K562 (cell line): ENCODE results near the gene SH3YL1. TPM values are rescaled to one million over a fixed set of nuclear protein-coding genes. Genes with fewer than 3 reads are reported as not detected.

Experiments
- ARID1B ChIP-seq: fragments of 450-650 bp; IDR thresholded peaks from 2 replicates; pipeline ENCODE4 v1.6.1; 2016; ENCODE audit warnings: antibody characterized with exemption, mild to moderate bottlenecking, inconsistent platforms
- E2F3 ChIP-seq: fragments of 250-450 bp; sonication (Bioruptor Pico); IDR thresholded peaks from 2 replicates; pipeline ENCODE4 v1.4.0; 2020; ENCODE audit warnings: mild to moderate bottlenecking
- HDAC1 ChIP-seq, 2 experiments: fragments of 450-650 bp; IDR thresholded peaks; 2 replicates each; pipeline ENCODE4 v1.6.1; 2016 to 2017; ENCODE audit warnings: inconsistent platforms in 1 of 2, mild to moderate bottlenecking in 1 of 2, moderate library complexity in 1 of 2
- HMGN3 ChIP-seq: IDR thresholded peaks from 2 replicates; pipeline ENCODE4 v1.6.1; 2011; ENCODE audit warnings: borderline replicate concordance, low read depth, mild to moderate bottlenecking, mixed read lengths, low read length; ENCODE audit not compliant: insufficient read length; ENCODE audit errors: extremely low read depth
- HNRNPK ChIP-seq: fragments of 200-400 bp; formaldehyde crosslinking; IDR thresholded peaks from one replicate; pipeline ENCODE4 v1.6.1; 2018; ENCODE audit warnings: mild to moderate bottlenecking, low read depth, low read length; ENCODE audit not compliant: poor library complexity, severe bottlenecking
- MAZ ChIP-seq, 2 experiments: fragments of 450-650 bp in 1 of 2; sonication (generic) in 1 of 2; formaldehyde crosslinking; IDR thresholded peaks in 1 of 2; conservative IDR thresholded peaks in 1 of 2; 2 replicates each; pipeline versions ENCODE4 v1.4.0 to v1.5.0; 2020; ENCODE audit warnings: mild to moderate bottlenecking in 1 of 2, missing genetic modification reagents in 1 of 2
- MLLT1 ChIP-seq, 2 experiments: fragments of 450-650 bp; IDR thresholded peaks; 2 replicates each; pipeline ENCODE4 v1.6.1; 2016
- NFIC ChIP-seq: fragments of 450-650 bp; IDR thresholded peaks from 2 replicates; pipeline ENCODE4 v1.6.1; 2017; ENCODE audit warnings: mild to moderate bottlenecking, inconsistent platforms
- NFRKB ChIP-seq: fragments of 450-650 bp; IDR thresholded peaks from 2 replicates; pipeline ENCODE4 v1.6.1; 2016; ENCODE audit warnings: low read depth
- NR4A1 ChIP-seq, 2 experiments: fragments of 250-450 bp in 1 of 2; fragments of 450-650 bp in 1 of 2; sonication (Bioruptor Pico) in 1 of 2; IDR thresholded peaks; 2 replicates each; pipeline versions ENCODE4 v1.4.0 to v1.6.1; 2016 to 2020; ENCODE audit warnings: mild to moderate bottlenecking in 2 of 2, missing compliant biosample characterization in 1 of 2, missing genetic modification characterization in 1 of 2, moderate library complexity in 1 of 2
- PML ChIP-seq: IDR thresholded peaks from 2 replicates; pipeline ENCODE4 v1.6.1; 2012; ENCODE audit warnings: low read length, inconsistent platforms
- RBBP5 ChIP-seq: fragments of 200-600 bp; sonication (generic); IDR thresholded peaks from 2 replicates; pipeline ENCODE4 v1.6.1; 2012; ENCODE audit warnings: borderline replicate concordance, mild to moderate bottlenecking, low read length, control low read depth, inconsistent platforms; ENCODE audit not compliant: insufficient read depth, poor library complexity, severe bottlenecking
- REST ChIP-seq, 2 experiments: fragments of 450-650 bp; formaldehyde crosslinking in 1 of 2; IDR thresholded peaks; 2 replicates each; pipeline versions ENCODE4 v1.4.0 to v1.6.1; 2014 to 2020; ENCODE audit warnings: mild to moderate bottlenecking in 2 of 2, borderline replicate concordance in 1 of 2, low read depth in 1 of 2
- RFX1 ChIP-seq: fragments of 450-650 bp; IDR thresholded peaks from 2 replicates; pipeline ENCODE4 v1.6.1; 2016; ENCODE audit warnings: mild to moderate bottlenecking, moderate library complexity
- SUPT5H ChIP-seq: fragments of 450-650 bp; IDR thresholded peaks from 2 replicates; pipeline ENCODE4 v1.6.1; 2016
- TAF1 ChIP-seq: IDR thresholded peaks from 2 replicates; pipeline ENCODE4 v1.6.1; 2011; ENCODE audit warnings: mild to moderate bottlenecking, low read length, moderate library complexity; ENCODE audit not compliant: insufficient read depth, control insufficient read depth, severe bottlenecking; ENCODE audit errors: extremely low read depth
- polyA plus RNA-seq, 8 experiments: library from polyadenylated mRNA; depleted of rRNA in 4 of 8; stranded (reverse) in 5 of 8; unstranded in 3 of 8; fragments of >200 nt; fragmentation: Nextera tagmentation in 2 of 8; fragmentation: Illumina TruSeq in 1 of 8; extraction: Ambion mirVana in 2 of 8; extraction: Trizol in 1 of 8; gene quantifications; 2 replicates each; pipeline versions ENCODE4 v1.2.1 to v1.2.3, GENCODE V29; 2011 to 2014; ENCODE audit warnings: inconsistent platforms in 1 of 8, missing spikeins in 1 of 8
- total RNA-seq, 7 experiments: library from RNA; depleted of rRNA in 6 of 7; stranded (reverse); fragments of >200 nt in 6 of 7; fragmentation: Illumina TruSeq in 2 of 7; extraction: Trizol in 2 of 7; gene quantifications; 2 replicates each; pipeline versions ENCODE4 v1.2.1 to v1.2.3, GENCODE V29; 2011 to 2021; ENCODE audit warnings: low replicate concordance in 1 of 7

SH3YL1 gene
- total and polyA plus RNA-seq, 9 of the 15 experiments (the other 6 are each of a cell fraction or from before 2014, with no cell fraction given): 3.9 to 7.8 (median 5.3) TPM

DNA sequence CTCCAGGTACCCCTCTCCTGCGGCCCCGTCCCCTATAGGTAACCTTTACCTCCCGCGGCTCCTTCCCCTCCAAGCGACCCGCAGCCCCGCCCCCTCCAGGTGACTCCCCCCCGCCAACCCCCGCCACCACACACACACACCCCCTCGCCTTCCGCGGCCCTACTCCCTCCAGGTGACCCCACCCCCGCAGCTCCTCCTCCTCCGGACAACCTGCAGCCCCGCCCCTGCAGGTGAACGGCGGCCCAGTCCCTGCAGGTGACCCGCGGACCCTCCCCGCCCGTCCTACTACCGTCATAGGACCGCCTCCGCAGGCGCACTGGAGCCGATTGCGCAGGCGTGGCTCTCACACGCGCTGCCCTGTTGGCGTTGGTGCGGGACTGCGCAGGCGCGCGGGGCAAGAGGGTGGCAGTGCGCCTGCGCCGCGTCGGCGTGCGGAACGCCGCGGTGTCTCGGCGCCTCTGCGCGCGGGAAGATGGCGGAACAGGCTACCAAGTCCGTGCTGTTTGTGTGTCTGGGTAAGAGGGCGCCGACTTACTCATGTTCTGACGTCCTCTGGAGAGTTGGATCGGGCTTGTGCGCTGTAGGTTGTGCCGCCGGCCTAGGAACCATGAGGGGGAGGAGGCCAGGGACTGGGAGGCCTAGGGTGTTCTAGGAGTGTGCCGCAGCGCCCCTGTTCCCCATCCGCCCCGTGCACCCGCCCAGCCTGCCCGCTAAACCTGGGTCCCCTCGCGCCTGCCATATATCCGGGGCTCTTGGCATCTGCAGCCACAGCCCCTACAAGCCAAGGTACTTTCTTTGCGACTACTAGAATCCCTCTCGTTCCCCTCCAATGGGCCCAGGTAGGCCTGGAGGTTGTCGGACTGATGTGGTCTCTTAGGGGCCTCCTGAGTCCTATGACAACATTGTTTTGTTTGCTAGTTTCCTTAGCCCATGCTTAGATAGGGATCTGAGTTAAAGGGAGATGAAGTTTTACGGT, 949 bp upstream of the SH3YL1 start, which contains the start of gene ACP1 (continued):
- TF ChIP-seq E2F3 (CRISPR knock-in tag) (peak; percentile 83), PML (0 out of 2 replicates have a peak, but pooled peaks have one; percentile 62), TAF1 (peak; percentile 73), SUPT5H (peak; percentile 95), MLLT1 (IDR thresholded peaks at IDR 0.05) (0 out of 4 replicates have a peak, but pooled peaks of 1 of the 2 experiments have one; percentile 34), HDAC1 (IDR thresholded peaks at IDR 0.05) (peak in 1 of 2 experiments; percentile 87; a peak in 2 of 4 replicates), NFIC (peak; percentile 49), NR4A1 (CRISPR knock-in tag; IDR thresholded peaks at IDR 0.05) (no peak), NR4A1 (tag; IDR thresholded peaks at IDR 0.05) (no peak), MAZ (CRISPR knock-in tag; conservative IDR thresholded peaks at IDR 0.05 in 1 of 2, IDR thresholded peaks at IDR 0.05 in 1 of 2) (peak in 1 of 2 experiments; percentile 61), RBBP5 (peak; percentile 83), NFRKB (peak; percentile 64), ARID1B (0 out of 2 replicates have a peak, but pooled peaks have one; percentile 6), RFX1 (no peak), HNRNPK (peak; percentile 22), HMGN3 (peak; percentile 39), REST (IDR thresholded peaks at IDR 0.05; ENCODE audit: borderline replicate concordance) (no peak), REST (CRISPR knock-in tag; IDR thresholded peaks at IDR 0.05; ENCODE audit: low read depth) (0 out of 2 replicates have a peak, but pooled peaks have one; percentile 37)
